ENCODE measurements around the gene ABCG2. TPM values are rescaled to one million over a fixed set of nuclear protein-coding genes. Genes with fewer than 3 reads are reported as not detected.
A peak's percentile ranks its signal among the peaks of the same experiment; 100 is the strongest.

Gene ABCG2
- total RNA-seq, 4 donors from 2014 or later: 17.3 to 272 (median 125) TPM

GRCh38 chr4:88200186-88200585 is 41.7 kb upstream of the ABCG2 start:
- peaks cover 0 to 14% (median 0%) of the 10 kb centered on the region in 4 donors for H3K4me1 ChIP-seq
- no peaks in the 10 kb centered on the region for H3K27me3 ChIP-seq
- TF ChIP-seq CTCF (IDR thresholded peaks at IDR 0.05) (no peak), POLR2A (IDR thresholded peaks at IDR 0.05) (no peak)
- H3K36me3 ChIP-seq: no peaks in the 10 kb centered on the region
- H3K27ac ChIP-seq: no peak overlapping the region
- H3K4me3 ChIP-seq: no peak overlapping the region
- no peaks in the 10 kb centered on the region for H3K9me3 ChIP-seq
- DNase-seq: no peak

- H3K9me3 ChIP-seq: no peaks in the 10 kb centered on the region
- no peak for DNase-seq
- no peak overlapping the region for H3K4me3 ChIP-seq
- TF ChIP-seq POLR2A (IDR thresholded peaks at IDR 0.05): no peak
- no peak for TF ChIP-seq CTCF (IDR thresholded peaks at IDR 0.05)
- H3K4me1 ChIP-seq: peaks cover 0 to 14% (median 0%) of the 10 kb centered on the region in 4 donors
- H3K27ac ChIP-seq: peak overlapping the region in 2 of 4 donors; percentile 63 to 74
- no peaks in the 10 kb centered on the region for H3K36me3 ChIP-seq
- H3K27me3 ChIP-seq: no peaks in the 10 kb centered on the region
Measured at GRCh38 chr4:88196523-88197185, 38.2 kb upstream of the ABCG2 start.

- no peak overlapping the region for H3K4me3 ChIP-seq
- no peaks in the 10 kb centered on the region for H3K36me3 ChIP-seq
- peak overlapping the region in 3 of 4 donors; percentile 40 to 74 (median 63) for H3K27ac ChIP-seq
- DNase-seq: peak in 1 of 3 donors; percentile 49
- H3K4me1 ChIP-seq: peaks cover 0 to 14% (median 0%) of the 10 kb centered on the region in 4 donors
- no peaks in the 10 kb centered on the region for H3K9me3 ChIP-seq
- TF ChIP-seq CTCF (IDR thresholded peaks at IDR 0.05): no peak
- TF ChIP-seq POLR2A (IDR thresholded peaks at IDR 0.05): no peak
- H3K27me3 ChIP-seq: no peaks in the 10 kb centered on the region
Measured at GRCh38 chr4:88196013-88196365, 37.5 kb upstream of the ABCG2 start.

GRCh38 chr4:88195328-88196012 is 37.0 kb upstream of the ABCG2 start:
- Histone ChIP-seq H3K27me3 (no peaks in the 10 kb centered on the region), H3K4me1 (peaks cover 0 to 14% (median 0%) of the 10 kb centered on the region in 4 donors), H3K27ac (peak overlapping the region in 3 of 4 donors; percentile 40 to 74 (median 63)), H3K9me3 (no peaks in the 10 kb centered on the region), H3K36me3 (no peaks in the 10 kb centered on the region), H3K4me3 (no peak overlapping the region)
- DNase-seq: peak in 2 of 3 donors; percentile 60
- TF ChIP-seq CTCF (IDR thresholded peaks at IDR 0.05) (no peak), POLR2A (IDR thresholded peaks at IDR 0.05) (no peak)

- H3K36me3 ChIP-seq: no peaks in the 10 kb centered on the region
- H3K4me1 ChIP-seq: peaks cover 0 to 9% (median 0%) of the 10 kb centered on the region in 4 donors
- no peak overlapping the region for H3K27ac ChIP-seq
- H3K4me3 ChIP-seq: no peak overlapping the region
- TF ChIP-seq POLR2A (IDR thresholded peaks at IDR 0.05) (no peak), CTCF (IDR thresholded peaks at IDR 0.05) (no peak)
- no peaks in the 10 kb centered on the region for H3K9me3 ChIP-seq
- DNase-seq: no peak
- no peaks in the 10 kb centered on the region for H3K27me3 ChIP-seq
Measured at GRCh38 chr4:88191404-88191803, 33.0 kb upstream of the ABCG2 start.

Data from Peyer's patch (tissue), 4 donors.